IMR-90 (cell line): Measurements from ENCODE around the gene PNKP. TPM values are rescaled to one million over a fixed set of nuclear protein-coding genes. Genes with fewer than 3 reads are reported as not detected.

Experiments used
- ATAC-seq: fragments of 200-7000 bp; cut with Tn5 transposase; 2 replicates; pipeline ENCODE4 v1.9.1; 2020; ENCODE audit warnings: low read depth, mild to moderate bottlenecking, moderate library complexity
- BruUV-seq: library from RNA; stranded (reverse); fragments of 400-500 nt; replicated peaks from 2 replicates; lab custom pipeline; 2021; lab: Mats Ljungman, UMichigan
- CTCF ChIA-PET: fragments of 300-600 bp; formaldehyde crosslinking; extraction: SDS; loops from one replicate; lab custom pipeline; 2021; ENCODE audit warnings: antibody characterized with exemption; lab: Yijun Ruan, JAX
- POLR2A ChIA-PET: fragments of 300-600 bp; sonication (Branson Sonifier 250); formaldehyde crosslinking; loops from one replicate; lab custom pipeline; 2022; ENCODE audit warnings: antibody characterized with exemption; ENCODE audit not compliant: unreplicated experiment; lab: Charles Lee
- DNase-seq: peaks from one replicate; pipeline ENCODE4 v3.0.0; 2013
- H2AFZ ChIP-seq: replicated peaks from 2 replicates; pipeline ENCODE3; 2013; ENCODE audit warnings: low read length, mild to moderate bottlenecking; ENCODE audit not compliant: poor library complexity
- H2AK5ac ChIP-seq: 2 replicates; pipeline ENCODE4 v1.6.1; 2013; ENCODE audit warnings: low read depth, low read length, inconsistent platforms
- H2AK9ac ChIP-seq: replicated peaks from 2 replicates; pipeline ENCODE3; 2013; ENCODE audit warnings: mild to moderate bottlenecking, low read depth, low read length, moderate library complexity; ENCODE audit not compliant: poor library complexity
- H2BK120ac ChIP-seq: 2 replicates; pipeline ENCODE4 v1.6.1; 2013; ENCODE audit warnings: low read depth, low read length, inconsistent platforms
- H2BK15ac ChIP-seq: 3 replicates; pipeline ENCODE4 v1.6.1; 2013; ENCODE audit warnings: low read depth, low read length, inconsistent platforms
- H2BK20ac ChIP-seq: 2 replicates; pipeline ENCODE4 v1.6.1; 2013; ENCODE audit warnings: low read depth, mild to moderate bottlenecking, inconsistent platforms, low read length, moderate library complexity
- H2BK5ac ChIP-seq: 2 replicates; pipeline ENCODE4 v1.6.1; 2013; ENCODE audit warnings: mild to moderate bottlenecking, low read depth, low read length, inconsistent platforms; ENCODE audit not compliant: poor library complexity, severe bottlenecking
- H3K14ac ChIP-seq: replicated peaks from 2 replicates; pipeline ENCODE4 v1.6.1; 2013; ENCODE audit warnings: low read depth, low read length, inconsistent platforms
- H3K18ac ChIP-seq: 2 replicates; pipeline ENCODE4 v1.6.1; 2013; ENCODE audit warnings: low read depth, low read length, control low read depth
- H3K23ac ChIP-seq: 2 replicates; pipeline ENCODE4 v1.6.1; 2013; ENCODE audit warnings: low read depth, low read length, inconsistent platforms
- H3K27ac ChIP-seq: 2 replicates; pipeline ENCODE4 v1.5.1; 2013; ENCODE audit warnings: mild to moderate bottlenecking, control low read depth, low read length; ENCODE audit not compliant: insufficient read depth
- H3K27me3 ChIP-seq: 2 replicates; pipeline ENCODE4 v1.6.1; 2013; ENCODE audit warnings: low read length; ENCODE audit not compliant: control insufficient read depth, insufficient read depth
- H3K36me3 ChIP-seq: 2 replicates; pipeline ENCODE4 v1.6.1; 2013; ENCODE audit warnings: low read length, mixed read lengths; ENCODE audit not compliant: control insufficient read depth, insufficient read depth
- H3K4ac ChIP-seq: 2 replicates; pipeline ENCODE4 v1.6.1; 2013; ENCODE audit warnings: low read depth, low read length, inconsistent platforms
- H3K4me1 ChIP-seq: 2 replicates; pipeline ENCODE4 v1.6.1; 2013; ENCODE audit warnings: low read length, mixed read lengths; ENCODE audit not compliant: control insufficient read depth, insufficient read depth
- H3K4me2 ChIP-seq: 2 replicates; pipeline ENCODE4 v1.6.1; 2013; ENCODE audit warnings: low read depth, mild to moderate bottlenecking, control low read depth, low read length, moderate library complexity
- H3K4me3 ChIP-seq: 2 replicates; pipeline ENCODE4 v1.5.1; 2013; ENCODE audit warnings: low read depth, mild to moderate bottlenecking, control low read depth, low read length, moderate library complexity; ENCODE audit not compliant: insufficient read depth
- H3K56ac ChIP-seq: 2 replicates; pipeline ENCODE4 v1.6.1; 2013; ENCODE audit warnings: low read length, inconsistent platforms; ENCODE audit not compliant: insufficient read depth; ENCODE audit errors: extremely low read depth
- H3K79me1 ChIP-seq, 2 experiments: 2 replicates each; pipeline ENCODE4 v1.6.1; 2013; ENCODE audit warnings: low read length in 2 of 2, inconsistent platforms in 1 of 2, low read depth in 1 of 2
- H3K9ac ChIP-seq: 2 replicates; pipeline ENCODE4 v1.6.1; 2013; ENCODE audit warnings: low read depth, low read length, control low read depth
- H3K9me1 ChIP-seq: 2 replicates; pipeline ENCODE4 v1.6.1; 2013; ENCODE audit warnings: low read length, inconsistent platforms; ENCODE audit not compliant: insufficient read depth
- H3K9me3 ChIP-seq: 2 replicates; pipeline ENCODE4 v1.6.1; 2013; ENCODE audit warnings: low read length; ENCODE audit not compliant: control insufficient read depth, insufficient read depth
- H4K20me1 ChIP-seq: 2 replicates; pipeline ENCODE4 v1.6.1; 2013; ENCODE audit warnings: low read length, inconsistent platforms; ENCODE audit not compliant: insufficient read depth
- H4K5ac ChIP-seq: 2 replicates; pipeline ENCODE4 v1.6.1; 2013; ENCODE audit warnings: mild to moderate bottlenecking, low read depth, low read length, control low read depth
- H4K8ac ChIP-seq, 2 experiments: 2 replicates each; pipeline ENCODE4 v1.6.1; 2013; ENCODE audit warnings: low read depth in 2 of 2, low read length in 2 of 2, control low read depth in 1 of 2, inconsistent platforms in 1 of 2
- H4K91ac ChIP-seq: 2 replicates; pipeline ENCODE4 v1.6.1; 2013; ENCODE audit warnings: low read depth, low read length, inconsistent platforms; ENCODE audit not compliant: insufficient read depth
- CEBPB ChIP-seq: IDR thresholded peaks from 2 replicates; pipeline ENCODE4 v1.6.1; 2012; ENCODE audit warnings: low read depth, low read length, improper control_type of control experiment
- CHD1 ChIP-seq: IDR thresholded peaks from 2 replicates; pipeline ENCODE4 v1.6.1; 2012; ENCODE audit warnings: low read depth, low read length, improper control_type of control experiment
- WGBS, 2 experiments: methylation state at CpG; one replicate each; pipeline versions ENCODE4 v1.1.5 to v1.1.7; 2013; ENCODE audit warnings: missing lambda C conversion rate in 2 of 2; ENCODE audit not compliant: insufficient read length in 1 of 2; ENCODE audit errors: extremely low coverage in 2 of 2; 5-methylcytosine and 5-hydroxymethylcytosine counted together
- dilution Hi-C: fragments of 300-500 bp; cut with HindIII; formaldehyde crosslinking; loops from one replicate; pipeline ENCODE4 v1.14.3; 2018; ENCODE audit warnings: low sequenced_read_pairs; ENCODE audit not compliant: unreplicated experiment
- in situ Hi-C: fragments of 300-500 bp; cut with MboI; formaldehyde crosslinking; loops from 3 replicates; pipeline ENCODE4 v1.14.3; 2019; ENCODE audit warnings: low sequenced_read_pairs, inconsistent platforms, mixed read lengths
- intact Hi-C: fragments of 100-400 bp; cut with micrococcal nuclease; formaldehyde crosslinking; loops from 2 replicates; pipeline ENCODE4 v1.10.0; 2022
- polyA plus RNA-seq, 3 experiments: library from polyadenylated mRNA; depleted of rRNA; stranded (reverse); fragments of >200 nt; gene quantifications; 2 replicates each; pipeline ENCODE4 v1.2.3, GENCODE V29; 2012; ENCODE audit warnings: low replicate concordance in 1 of 3
- total RNA-seq: library from RNA; depleted of rRNA; stranded (reverse); fragments of >200 nt; gene quantifications from 2 replicates; pipeline ENCODE4 v1.2.3, GENCODE V29; 2012

Gene PNKP
- total and polyA plus RNA-seq, 2 of the 4 experiments (the other 2 are of a cell fraction), result 14.2 to 25.0 TPM

GRCh38 chr19:49874503-49875157, 7.3 kb upstream of the PNKP start:
- Histone ChIP-seq H3K9me1 (peaks cover 9% of the 10 kb centered on the region), H3K27me3 (no peaks in the 10 kb centered on the region), H3K4me3 (no peak overlapping the region), H3K23ac (no peak overlapping the region; the same call in 1 of the 2 replicates), H2BK20ac (no peak overlapping the region), H3K56ac (no peak overlapping the region), H2AK9ac (peak overlapping the region; percentile 22), H2BK120ac (no peak overlapping the region), H3K4me2 (no peak overlapping the region; the same call in 1 of the 2 replicates), H3K14ac (no peak overlapping the region), H4K20me1 (no peaks in the 10 kb centered on the region; the same call in 1 of the 2 replicates), H2AFZ (no peak overlapping the region), H2BK15ac (no peak overlapping the region), H3K36me3 (peaks cover 11% of the 10 kb centered on the region; the same call in 1 of the 2 replicates), H2BK5ac (no peak overlapping the region), H4K8ac (no peak overlapping the region; a peak in 1 of 4 replicates), H3K9ac (no peak overlapping the region), H2AK5ac (no peak overlapping the region), H3K18ac (no peak overlapping the region), H3K79me1 (peaks cover 27 to 65% of the 10 kb centered on the region in 2 experiments), H4K5ac (no peak overlapping the region), H3K4ac (no peak overlapping the region), H3K9me3 (no peaks in the 10 kb centered on the region), H4K91ac (0 out of 2 replicates have a peak overlapping the region, but pooled peaks have one; percentile 26), H3K4me1 (peaks cover 11% of the 10 kb centered on the region), H3K27ac (no peak overlapping the region)
- 83% methylated on average over 1 of the region's 11 CpGs; no CpG with 5 or more reads in 1 of the 2 experiments for WGBS, 2 experiments
- ATAC-seq, result no peak
- dilution Hi-C loops (no loop called here), in situ Hi-C loops (no loop called here), intact Hi-C loops (loop anchor here (5.0 kb wide), 1 partner anchor 153 kb away; the partner anchor contains the start of genes VRK3 and ZNF473)
- no peak for DNase-seq
- CTCF ChIA-PET, result no interaction called here
- TF ChIP-seq CEBPB, result no peak
- TF ChIP-seq CHD1, result no peak
- BruUV-seq, result no TSS peak
- POLR2A ChIA-PET, result no interaction called here
